ENCODE data around the gene BTF3. TPM values are rescaled to one million over a fixed set of nuclear protein-coding genes. Genes with fewer than 3 reads are reported as not detected.

The BTF3 gene
- total RNA-seq, 1 donor from 2014 or later = 384 TPM

GRCh38 chr5:73523861-73524260, 25.6 kb downstream of the BTF3 start:
- H3K4me3 Mint-ChIP-seq (ENCODE audit: unreplicated experiment) = no peak overlapping the region
- H3K27ac Mint-ChIP-seq (ENCODE audit: unreplicated experiment) = no peak overlapping the region
- no peaks in the 10 kb centered on the region for H3K27me3 Mint-ChIP-seq (ENCODE audit: low read depth)
- TF ChIP-seq CTCF (IDR thresholded peaks at IDR 0.05) = no peak
- no peak for DNase-seq (ENCODE audit: low spot score)
- H3K4me1 Mint-ChIP-seq (ENCODE audit: low read depth) = peaks cover 30% of the 10 kb centered on the region
- no peaks in the 10 kb centered on the region for H3K36me3 Mint-ChIP-seq (ENCODE audit: low read depth)
- no peaks in the 10 kb centered on the region for H3K9me3 Mint-ChIP-seq (ENCODE audit: low read depth)

DNA sequence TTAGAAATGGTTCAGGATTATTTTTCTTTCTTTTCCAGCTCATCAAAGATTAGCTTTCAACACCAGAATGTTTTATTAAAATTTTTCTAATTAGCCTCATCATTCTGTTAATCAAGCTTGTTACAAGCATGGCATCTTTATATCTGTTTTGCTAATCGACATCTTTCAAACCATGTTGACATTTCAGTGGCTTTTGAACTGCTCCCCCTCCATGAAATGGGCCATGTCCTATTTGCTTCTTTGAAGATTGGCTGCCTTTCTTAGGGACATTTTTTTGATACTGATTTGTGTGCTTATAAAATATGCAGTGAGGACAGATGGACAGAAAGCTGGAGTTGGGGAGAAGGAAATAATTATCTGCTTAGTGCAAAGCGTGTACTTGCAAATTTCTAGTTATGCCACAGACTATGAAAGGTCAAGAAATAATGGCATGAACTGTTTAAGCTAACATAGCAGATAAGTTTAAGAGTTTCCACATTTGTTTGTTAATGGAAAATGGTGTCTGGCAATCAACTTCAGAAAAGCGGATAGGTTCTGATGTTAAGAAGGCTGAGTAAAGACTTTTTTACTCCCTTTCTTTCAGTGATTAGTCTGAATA, 27.5 kb downstream of the BTF3 start:
- no peak for DNase-seq (ENCODE audit: low spot score)
- Mint-ChIP-seq H3K4me3 (ENCODE audit: unreplicated experiment) (no peak overlapping the region), H3K36me3 (ENCODE audit: low read depth) (no peaks in the 10 kb centered on the region), H3K27ac (ENCODE audit: unreplicated experiment) (no peak overlapping the region), H3K9me3 (ENCODE audit: low read depth) (no peaks in the 10 kb centered on the region), H3K27me3 (ENCODE audit: low read depth) (no peaks in the 10 kb centered on the region), H3K4me1 (ENCODE audit: low read depth) (peaks cover 28% of the 10 kb centered on the region)
- TF ChIP-seq CTCF (IDR thresholded peaks at IDR 0.05) = no peak

DNA sequence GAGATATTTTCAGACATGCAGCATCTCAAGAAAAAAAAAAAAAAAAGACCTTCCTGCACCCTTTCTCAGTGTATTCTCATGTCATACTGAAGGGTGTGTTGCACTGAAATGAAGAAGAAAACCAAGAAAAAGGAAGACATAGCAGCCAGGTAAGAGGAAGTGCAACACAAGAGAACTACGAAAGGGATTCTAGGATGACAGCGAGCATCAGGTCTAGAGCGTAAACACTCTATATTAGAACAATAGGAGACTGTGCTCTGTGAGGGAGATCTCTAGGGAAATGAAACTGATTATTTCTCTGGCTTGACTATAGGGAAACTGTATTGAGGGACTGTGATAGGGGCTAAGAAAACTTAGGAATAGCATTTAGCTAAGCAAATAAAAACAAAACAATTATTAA, 30.0 kb downstream of the BTF3 start:
- Mint-ChIP-seq H3K4me3 (ENCODE audit: unreplicated experiment) (no peak overlapping the region), H3K36me3 (ENCODE audit: low read depth) (no peaks in the 10 kb centered on the region), H3K9me3 (ENCODE audit: low read depth) (no peaks in the 10 kb centered on the region), H3K27ac (ENCODE audit: unreplicated experiment) (no peak overlapping the region), H3K27me3 (ENCODE audit: low read depth) (no peaks in the 10 kb centered on the region), H3K4me1 (ENCODE audit: low read depth) (peaks cover 28% of the 10 kb centered on the region)
- no peak for DNase-seq (ENCODE audit: low spot score)
- no peak for TF ChIP-seq CTCF (IDR thresholded peaks at IDR 0.05)

DNA sequence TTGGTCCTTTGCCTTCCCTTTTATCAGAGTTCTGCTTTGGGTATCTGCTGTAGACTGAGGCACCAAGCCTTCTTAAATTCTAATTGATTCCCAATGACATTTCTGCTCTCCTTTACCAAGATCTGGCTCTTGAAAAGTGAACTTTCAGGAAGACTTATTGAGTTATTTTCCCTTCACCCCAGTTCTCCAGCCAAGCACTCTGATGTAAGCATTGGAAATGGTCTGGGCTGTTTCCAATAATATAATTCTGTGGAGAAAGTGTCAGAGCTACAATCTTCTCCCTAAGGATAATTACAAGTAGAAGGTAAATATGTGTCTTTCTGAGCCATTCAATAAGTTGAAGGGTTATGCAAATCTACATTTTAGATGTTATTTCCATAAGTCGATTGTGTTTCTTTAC, 30.8 kb downstream of the BTF3 start:
- H3K4me1 Mint-ChIP-seq (ENCODE audit: low read depth) = peaks cover 21% of the 10 kb centered on the region
- no peaks in the 10 kb centered on the region for H3K27me3 Mint-ChIP-seq (ENCODE audit: low read depth)
- no peak overlapping the region for H3K4me3 Mint-ChIP-seq (ENCODE audit: unreplicated experiment)
- no peak for TF ChIP-seq CTCF (IDR thresholded peaks at IDR 0.05)
- H3K36me3 Mint-ChIP-seq (ENCODE audit: low read depth) = peaks cover under 1% of the 10 kb centered on the region
- DNase-seq (ENCODE audit: low spot score) = no peak
- H3K9me3 Mint-ChIP-seq (ENCODE audit: low read depth) = peaks cover 6% of the 10 kb centered on the region
- no peak overlapping the region for H3K27ac Mint-ChIP-seq (ENCODE audit: unreplicated experiment)

- Mint-ChIP-seq H3K36me3 (ENCODE audit: low read depth) (peaks cover 6% of the 10 kb centered on the region), H3K9me3 (ENCODE audit: low read depth) (peaks cover 13% of the 10 kb centered on the region)
These were observed 33.1 kb downstream of the BTF3 start for GRCh38 chr5:73531356-73531755.

More at GRCh38 chr5:73531356-73531755, 33.1 kb downstream of the BTF3 start:
- DNase-seq (ENCODE audit: low spot score) = no peak
- TF ChIP-seq CTCF (IDR thresholded peaks at IDR 0.05) = no peak
- Mint-ChIP-seq H3K27me3 (ENCODE audit: low read depth) (no peaks in the 10 kb centered on the region), H3K4me1 (ENCODE audit: low read depth) (peaks cover 5% of the 10 kb centered on the region), H3K27ac (ENCODE audit: unreplicated experiment) (no peak overlapping the region), H3K4me3 (ENCODE audit: unreplicated experiment) (no peak overlapping the region)
